Neutrophil (primary cell): ENCODE measurements around the gene TECTA.
"Not testable (repeated sequence)": the region's sequence is repeated elsewhere in the genome, so short reads cannot be mapped to it uniquely, and the experiment has no call there.

Experiments used
- H3K27ac ChIP-seq: fragments of 200-600 bp; sonication (generic); 2 replicates; pipeline ENCODE4 v1.5.1; 2016; ENCODE audit warnings: mild to moderate bottlenecking, moderate library complexity
- H3K27me3 ChIP-seq: fragments of 200-600 bp; sonication (generic); 2 replicates; pipeline ENCODE4 v1.6.0; 2016; ENCODE audit warnings: mild to moderate bottlenecking
- H3K36me3 ChIP-seq: fragments of 200-600 bp; sonication (generic); 2 replicates; pipeline ENCODE4 v1.5.1; 2017
- H3K4me1 ChIP-seq, 2 experiments: fragments of 200-600 bp in 1 of 2; sonication (generic) in 1 of 2; 1 replicate in 1 of 2; 2 replicates in 1 of 2; pipeline versions ENCODE4 v1.5.1 to v1.6.1; 2013 to 2016; ENCODE audit warnings: low read depth in 1 of 2, low read length in 1 of 2, mild to moderate bottlenecking in 1 of 2, moderate library complexity in 1 of 2; ENCODE audit not compliant: control insufficient read depth in 1 of 2, insufficient read depth in 1 of 2
- H3K4me3 ChIP-seq, 2 experiments: fragments of 200-600 bp in 1 of 2; sonication (generic) in 1 of 2; 1 replicate in 1 of 2; 2 replicates in 1 of 2; pipeline ENCODE4 v1.5.1; 2013 to 2016; ENCODE audit warnings: low read depth in 1 of 2, low read length in 1 of 2, mild to moderate bottlenecking in 1 of 2, moderate library complexity in 1 of 2
- H3K9me3 ChIP-seq: fragments of 200-600 bp; sonication (generic); 2 replicates; pipeline ENCODE4 v1.5.1; 2016
- TF ChIP-seq, protein P1 (sequence below): fragments of 200-600 bp; sonication (generic); IDR thresholded peaks from 2 replicates; pipeline ENCODE4 v1.5.1; 2016; ENCODE audit warnings: antibody characterized with exemption

The TECTA gene

DNA sequence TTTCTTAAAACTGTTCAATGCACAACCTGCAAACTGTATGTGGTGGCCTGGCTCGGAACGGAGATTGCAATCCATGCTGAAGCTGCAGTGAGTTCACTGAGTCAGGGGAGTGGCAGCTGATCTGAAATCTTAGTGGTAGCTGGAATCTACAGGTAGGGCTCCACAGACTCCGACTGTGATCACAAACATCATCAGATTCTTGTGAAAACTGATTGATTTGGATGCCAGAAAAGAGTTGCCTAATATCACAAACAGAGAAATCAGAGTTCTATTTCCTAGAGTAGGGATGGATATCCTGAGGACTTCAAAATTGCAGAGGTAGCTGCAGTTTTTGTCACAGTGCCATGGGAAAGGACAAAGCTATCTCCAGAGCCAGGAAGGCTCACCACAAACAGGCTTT lies 134.0 kb downstream of the TECTA start:
- no peak overlapping the region for H3K4me3 ChIP-seq
- TF ChIP-seq, protein P1, sequence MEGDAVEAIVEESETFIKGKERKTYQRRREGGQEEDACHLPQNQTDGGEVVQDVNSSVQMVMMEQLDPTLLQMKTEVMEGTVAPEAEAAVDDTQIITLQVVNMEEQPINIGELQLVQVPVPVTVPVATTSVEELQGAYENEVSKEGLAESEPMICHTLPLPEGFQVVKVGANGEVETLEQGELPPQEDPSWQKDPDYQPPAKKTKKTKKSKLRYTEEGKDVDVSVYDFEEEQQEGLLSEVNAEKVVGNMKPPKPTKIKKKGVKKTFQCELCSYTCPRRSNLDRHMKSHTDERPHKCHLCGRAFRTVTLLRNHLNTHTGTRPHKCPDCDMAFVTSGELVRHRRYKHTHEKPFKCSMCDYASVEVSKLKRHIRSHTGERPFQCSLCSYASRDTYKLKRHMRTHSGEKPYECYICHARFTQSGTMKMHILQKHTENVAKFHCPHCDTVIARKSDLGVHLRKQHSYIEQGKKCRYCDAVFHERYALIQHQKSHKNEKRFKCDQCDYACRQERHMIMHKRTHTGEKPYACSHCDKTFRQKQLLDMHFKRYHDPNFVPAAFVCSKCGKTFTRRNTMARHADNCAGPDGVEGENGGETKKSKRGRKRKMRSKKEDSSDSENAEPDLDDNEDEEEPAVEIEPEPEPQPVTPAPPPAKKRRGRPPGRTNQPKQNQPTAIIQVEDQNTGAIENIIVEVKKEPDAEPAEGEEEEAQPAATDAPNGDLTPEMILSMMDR, result no peak
- no peaks in the 10 kb centered on the region for H3K36me3 ChIP-seq
- peaks cover 52% of the 10 kb centered on the region for H3K27me3 ChIP-seq
- no peaks in the 10 kb centered on the region for H3K9me3 ChIP-seq
- H3K27ac ChIP-seq, result no peak overlapping the region
- no peaks in the 10 kb centered on the region for H3K4me1 ChIP-seq

DNA sequence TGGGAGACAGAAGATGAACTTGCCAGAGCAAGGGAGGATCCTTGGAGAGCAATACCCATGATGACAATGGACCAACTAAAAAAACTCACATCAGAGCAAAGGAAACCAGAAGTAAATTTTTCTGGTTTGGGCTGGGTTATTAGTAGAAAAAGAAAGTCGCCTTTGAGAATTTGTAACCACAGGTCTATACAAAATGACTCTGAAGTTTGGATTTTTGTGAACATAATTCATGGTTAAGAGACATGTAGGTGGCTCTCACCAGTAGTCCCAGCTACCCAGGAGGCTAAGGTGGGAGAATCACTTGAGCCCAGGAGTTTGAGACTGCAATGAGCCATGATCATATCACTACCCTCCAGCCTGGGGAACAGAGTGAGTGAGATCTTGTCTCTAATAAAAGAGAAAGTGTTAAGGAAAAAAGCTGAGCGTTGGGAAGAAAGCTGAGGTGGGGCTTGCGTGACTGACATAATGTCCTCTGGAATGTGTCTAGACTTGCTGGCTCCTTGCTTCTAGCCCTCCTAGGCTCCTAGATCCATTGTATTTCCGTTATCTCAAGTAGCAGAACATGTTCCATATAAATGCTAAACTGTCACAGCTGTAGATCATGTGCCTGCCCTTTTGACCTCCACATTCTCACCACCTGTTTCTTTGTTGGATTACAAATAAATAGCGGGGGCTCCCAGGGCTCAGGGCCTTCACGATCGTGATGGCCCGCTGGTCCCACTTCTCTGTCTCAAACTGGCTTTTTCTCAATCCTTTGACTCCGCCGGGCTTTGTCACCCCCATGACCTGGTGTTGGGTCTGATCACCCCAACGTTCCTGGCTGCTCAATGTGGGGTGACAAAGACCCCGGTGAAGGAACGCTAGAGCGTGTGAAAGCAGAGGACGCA lies 135.3 kb downstream of the TECTA start:
- H3K4me1 ChIP-seq, result no peaks in the 10 kb centered on the region
- H3K36me3 ChIP-seq, result no peaks in the 10 kb centered on the region
- peaks cover 52% of the 10 kb centered on the region for H3K27me3 ChIP-seq
- H3K9me3 ChIP-seq, result no peaks in the 10 kb centered on the region
- H3K27ac ChIP-seq, result no peak overlapping the region
- TF ChIP-seq, protein P1, result no peak
- no peak overlapping the region for H3K4me3 ChIP-seq

DNA sequence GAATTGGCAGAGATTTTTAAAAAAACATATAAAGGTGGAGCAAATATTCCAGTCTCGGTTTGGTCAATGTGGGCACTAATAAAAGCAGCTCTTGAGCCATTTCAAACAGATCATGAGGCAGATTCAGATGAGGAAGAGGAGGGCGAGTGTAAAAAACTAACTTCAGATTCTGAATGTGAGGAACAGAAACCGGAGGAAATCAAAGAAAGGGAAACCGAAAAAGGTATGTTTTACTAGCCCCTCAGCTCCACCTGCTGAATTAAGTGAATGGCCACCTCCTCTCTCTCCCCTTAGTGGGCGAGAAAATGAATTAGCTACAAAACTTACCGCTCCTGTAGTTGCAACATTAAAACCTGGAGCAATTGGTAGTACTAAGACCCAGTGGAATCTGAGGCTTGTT lies 136.2 kb downstream of the TECTA start:
- not testable (repeated sequence) for H3K4me1 ChIP-seq, H3K27ac ChIP-seq

DNA sequence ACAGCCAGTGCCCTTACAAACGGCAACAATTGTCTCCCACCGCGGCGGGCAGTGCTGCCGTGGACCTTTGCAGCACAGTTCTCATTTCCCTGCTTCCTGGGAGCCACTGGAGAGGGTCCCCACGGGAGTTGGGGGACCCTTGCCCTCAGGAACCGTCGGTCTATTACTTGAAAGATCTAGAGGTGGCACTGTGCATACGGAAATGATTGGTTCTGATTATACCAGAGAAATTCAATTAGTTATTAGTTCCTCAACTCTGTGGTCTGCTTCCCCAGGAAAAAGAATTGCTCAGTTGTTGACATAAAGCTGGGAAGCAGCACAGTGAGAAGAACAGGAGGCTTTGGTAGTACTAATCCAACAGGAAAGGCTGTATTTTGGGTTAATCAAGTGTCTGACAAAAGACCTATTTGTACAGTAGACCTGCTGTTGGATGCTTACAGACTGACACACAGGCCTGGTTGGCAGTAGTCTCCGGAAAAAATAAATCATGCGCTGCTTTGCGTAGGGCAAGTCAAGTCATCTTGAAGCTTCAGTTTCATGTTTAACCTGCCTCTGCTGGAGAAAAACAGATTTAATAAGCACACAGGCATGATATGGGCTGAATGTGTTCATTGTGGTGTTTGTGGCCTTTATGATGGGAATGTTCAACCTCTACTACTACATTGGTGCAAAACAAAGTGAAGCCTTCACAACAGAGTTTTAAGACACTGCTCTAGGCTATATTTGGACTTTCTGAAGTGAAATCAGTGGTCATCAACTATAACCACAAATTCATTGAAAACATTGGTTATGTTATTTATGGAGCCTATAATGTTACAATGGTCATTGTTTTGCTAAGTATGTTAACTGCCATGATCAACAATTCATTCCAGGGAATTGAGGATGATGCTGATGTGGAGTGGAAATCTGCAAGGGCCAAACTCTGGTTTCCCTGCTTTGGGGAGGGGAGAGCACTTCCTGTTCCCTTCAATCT lies 136.9 kb downstream of the TECTA start:
- Histone ChIP-seq H3K36me3 (no peaks in the 10 kb centered on the region), H3K4me3 (no peak overlapping the region), H3K9me3 (no peaks in the 10 kb centered on the region), H3K27ac (no peak overlapping the region), H3K27me3 (peaks cover 52% of the 10 kb centered on the region), H3K4me1 (no peaks in the 10 kb centered on the region)
- TF ChIP-seq, protein P1, result no peak

More for the DNA sequence above, 136.2 kb downstream of the TECTA start:
- not testable (repeated sequence) for H3K9me3 ChIP-seq, H3K36me3 ChIP-seq, H3K4me3 ChIP-seq
- peaks cover 52% of the 10 kb centered on the region for H3K27me3 ChIP-seq

GRCh38 chr11:121238956-121239355 lies 137.9 kb downstream of the TECTA start:
- Histone ChIP-seq H3K27ac (no peak overlapping the region), H3K9me3 (no peaks in the 10 kb centered on the region), H3K4me1 (no peaks in the 10 kb centered on the region), H3K36me3 (no peaks in the 10 kb centered on the region), H3K4me3 (no peak overlapping the region), H3K27me3 (peaks cover 48% of the 10 kb centered on the region)
- TF ChIP-seq, protein P1, result no peak

DNA sequence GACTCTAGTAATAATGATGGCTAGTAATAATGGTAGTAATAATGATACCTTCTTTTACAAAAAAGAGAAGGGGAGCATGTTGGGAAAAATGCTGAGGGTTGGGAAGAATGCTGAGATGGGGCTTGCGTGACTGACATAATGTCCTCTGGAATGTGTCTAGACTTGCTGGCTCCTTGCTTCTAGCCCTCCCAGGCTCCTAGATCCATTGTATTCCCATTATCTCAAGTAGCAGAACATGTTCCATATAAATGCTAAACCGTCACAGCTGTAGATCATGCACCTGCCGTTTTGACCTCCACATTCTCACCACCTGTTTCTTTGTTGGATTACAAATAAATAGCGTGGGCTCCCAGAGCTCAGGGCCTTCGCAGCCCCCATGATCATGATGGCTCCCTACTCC lies 139.0 kb downstream of the TECTA start:
- not testable (repeated sequence) for H3K4me3 ChIP-seq, H3K36me3 ChIP-seq, H3K4me1 ChIP-seq, H3K9me3 ChIP-seq, H3K27ac ChIP-seq
- peaks cover 37% of the 10 kb centered on the region for H3K27me3 ChIP-seq
